Keratinocyte (primary cell): ENCODE measurements around the gene ZBTB24. TPM values are rescaled to one million over a fixed set of nuclear protein-coding genes. Genes with fewer than 3 reads are reported as not detected.

Source experiments
- DNase-seq: peaks from one replicate; pipeline ENCODE4 v3.0.0-alpha.2; 2011; ENCODE audit warnings: low read depth, missing footprints, low spot score
- FAIRE-seq: peaks from 2 replicates; lab custom pipeline; 2011; peaks lifted over from hg19 to GRCh38; lab: Jason Lieb, UNC
- H2AFZ ChIP-seq: 2 replicates; pipeline ENCODE4 v1.6.0; 2012; ENCODE audit warnings: low read length, control low read depth, inconsistent platforms; ENCODE audit not compliant: control insufficient read depth
- H3K27ac ChIP-seq: 2 replicates; pipeline ENCODE4 v1.5.1; 2011; ENCODE audit warnings: low read length; ENCODE audit not compliant: control insufficient read depth, insufficient read depth
- H3K27me3 ChIP-seq: 3 replicates; pipeline ENCODE4 v1.6.0; 2011; ENCODE audit warnings: low read length; ENCODE audit not compliant: control insufficient read depth, insufficient read depth; ENCODE audit errors: extremely low read depth
- H3K36me3 ChIP-seq, 2 experiments: 2 replicates in 1 of 2; 3 replicates in 1 of 2; pipeline ENCODE4 v1.5.1; 2011; ENCODE audit warnings: low read length in 2 of 2, mild to moderate bottlenecking in 1 of 2; ENCODE audit not compliant: control insufficient read depth in 2 of 2, insufficient read depth in 2 of 2; ENCODE audit errors: extremely low read depth in 1 of 2
- H3K4me1 ChIP-seq: 3 replicates; pipeline ENCODE4 v1.5.1; 2011; ENCODE audit warnings: low read length; ENCODE audit not compliant: control insufficient read depth, insufficient read depth; ENCODE audit errors: extremely low read depth
- H3K4me2 ChIP-seq: 3 replicates; pipeline ENCODE4 v1.6.0; 2011; ENCODE audit warnings: low read depth, low read length; ENCODE audit not compliant: control insufficient read depth, insufficient read depth; ENCODE audit errors: extremely low read depth
- H3K4me3 ChIP-seq, 3 experiments: fragments of 200-600 bp in 1 of 3; sonication (generic) in 1 of 3; 2 replicates in 2 of 3; 3 replicates in 1 of 3; pipeline ENCODE4 v1.5.1; 2011 to 2016; ENCODE audit warnings: low read length in 3 of 3, mild to moderate bottlenecking in 3 of 3, control low read depth in 2 of 3, inconsistent platforms in 1 of 3, low read depth in 1 of 3, mixed read lengths in 1 of 3, mixed run types in 1 of 3, moderate library complexity in 1 of 3; ENCODE audit not compliant: control insufficient read depth in 2 of 3, insufficient read depth in 2 of 3; ENCODE audit errors: extremely low read depth in 1 of 3
- H3K79me2 ChIP-seq: 2 replicates; pipeline ENCODE4 v1.6.0; 2012; ENCODE audit warnings: low read length; ENCODE audit not compliant: control insufficient read depth, insufficient read depth
- H3K9ac ChIP-seq: 3 replicates; pipeline ENCODE4 v1.6.0; 2011; ENCODE audit warnings: low read length; ENCODE audit not compliant: control insufficient read depth, insufficient read depth; ENCODE audit errors: extremely low read depth
- H3K9me1 ChIP-seq: 3 replicates; pipeline ENCODE4 v1.6.0; 2011; ENCODE audit warnings: low read length; ENCODE audit not compliant: control insufficient read depth, insufficient read depth; ENCODE audit errors: extremely low read depth
- H3K9me3 ChIP-seq: 2 replicates; pipeline ENCODE4 v1.5.1; 2012; ENCODE audit warnings: low read depth, low read length; ENCODE audit not compliant: control insufficient read depth
- H4K20me1 ChIP-seq: 3 replicates; pipeline ENCODE4 v1.6.0; 2011; ENCODE audit warnings: low read length; ENCODE audit not compliant: control insufficient read depth, insufficient read depth; ENCODE audit errors: extremely low read depth
- EZH2 ChIP-seq: IDR thresholded peaks from one replicate; pipeline ENCODE4 v1.6.1; 2012; ENCODE audit warnings: inconsistent platforms, mild to moderate bottlenecking, low read length, moderate library complexity
- dilution Hi-C: fragments of 300-500 bp; cut with MboI; formaldehyde crosslinking; loops from one replicate; pipeline ENCODE4 v1.7.0; 2020; ENCODE audit warnings: low sequenced_read_pairs; ENCODE audit not compliant: extremely low pct_ligation_motif_present
- polyA plus RNA-seq, 5 experiments: library from polyadenylated mRNA; depleted of rRNA in 3 of 5; stranded (reverse) in 3 of 5; stranded (forward) in 1 of 5; unstranded in 1 of 5; fragments of >200 nt; gene quantifications; 1 replicate in 1 of 5; 2 replicates in 3 of 5; 3 replicates in 1 of 5; pipeline versions ENCODE4 v1.2.1 to v1.2.3, GENCODE V29; 2011 to 2012; ENCODE audit warnings: missing spikeins in 2 of 5, low read depth in 1 of 5, low replicate concordance in 1 of 5
- TF ChIP-seq, protein P1 (sequence below), 3 experiments: IDR thresholded peaks in 1 of 3; conservative IDR thresholded peaks in 1 of 3; optimal IDR thresholded peaks in 1 of 3; 2 replicates in 2 of 3; 3 replicates in 1 of 3; pipeline versions ENCODE3 to v1.5.1; 2011; ENCODE audit warnings: low read length in 3 of 3, mild to moderate bottlenecking in 3 of 3, moderate library complexity in 2 of 3, control low read depth in 1 of 3, inconsistent platforms in 1 of 3; ENCODE audit not compliant: insufficient read depth in 2 of 3; ENCODE audit errors: extremely low read depth in 1 of 3

The ZBTB24 gene
- polyA plus RNA-seq, 1 donor (not counting 4 experiments of a cell fraction or from before 2014, with no cell fraction given): 4.6 TPM

DNA sequence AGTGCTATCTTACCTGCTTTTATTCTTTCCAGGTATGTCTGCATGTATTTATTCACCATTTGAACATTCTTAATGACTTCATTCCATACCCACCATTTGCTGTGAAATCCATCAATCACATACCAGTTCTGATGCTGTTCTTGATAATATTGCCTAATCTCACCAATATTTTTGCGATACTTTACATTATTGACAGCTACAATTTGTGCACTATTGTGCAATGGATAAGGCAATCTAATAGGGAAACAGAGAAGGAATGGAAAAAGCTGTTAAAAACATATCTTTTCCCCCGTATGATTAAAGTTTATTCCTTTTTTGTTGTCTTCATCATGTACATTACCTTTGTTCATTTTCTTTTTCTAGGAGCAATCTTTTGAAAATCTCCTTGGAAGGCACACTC is 23.3 kb upstream of the ZBTB24 start:
- DNase-seq: no peak
- Histone ChIP-seq H3K9me3 (no peaks in the 10 kb centered on the region), H3K9ac (no peak overlapping the region), H3K27ac (no peak overlapping the region), H3K4me1 (peaks cover 5% of the 10 kb centered on the region), H3K79me2 (no peaks in the 10 kb centered on the region), H3K36me3 (no peaks in the 10 kb centered on the region), H2AFZ (no peak overlapping the region), H3K9me1 (no peaks in the 10 kb centered on the region), H3K4me3 (no peak overlapping the region), H3K27me3 (no peaks in the 10 kb centered on the region), H4K20me1 (no peaks in the 10 kb centered on the region), H3K4me2 (no peak overlapping the region)
- FAIRE-seq: no peak
- dilution Hi-C loops: no loop called here
- no peak for TF ChIP-seq EZH2
- TF ChIP-seq, protein P1, sequence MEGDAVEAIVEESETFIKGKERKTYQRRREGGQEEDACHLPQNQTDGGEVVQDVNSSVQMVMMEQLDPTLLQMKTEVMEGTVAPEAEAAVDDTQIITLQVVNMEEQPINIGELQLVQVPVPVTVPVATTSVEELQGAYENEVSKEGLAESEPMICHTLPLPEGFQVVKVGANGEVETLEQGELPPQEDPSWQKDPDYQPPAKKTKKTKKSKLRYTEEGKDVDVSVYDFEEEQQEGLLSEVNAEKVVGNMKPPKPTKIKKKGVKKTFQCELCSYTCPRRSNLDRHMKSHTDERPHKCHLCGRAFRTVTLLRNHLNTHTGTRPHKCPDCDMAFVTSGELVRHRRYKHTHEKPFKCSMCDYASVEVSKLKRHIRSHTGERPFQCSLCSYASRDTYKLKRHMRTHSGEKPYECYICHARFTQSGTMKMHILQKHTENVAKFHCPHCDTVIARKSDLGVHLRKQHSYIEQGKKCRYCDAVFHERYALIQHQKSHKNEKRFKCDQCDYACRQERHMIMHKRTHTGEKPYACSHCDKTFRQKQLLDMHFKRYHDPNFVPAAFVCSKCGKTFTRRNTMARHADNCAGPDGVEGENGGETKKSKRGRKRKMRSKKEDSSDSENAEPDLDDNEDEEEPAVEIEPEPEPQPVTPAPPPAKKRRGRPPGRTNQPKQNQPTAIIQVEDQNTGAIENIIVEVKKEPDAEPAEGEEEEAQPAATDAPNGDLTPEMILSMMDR (optimal IDR thresholded peaks at IDR 0.05 in 1 of 3, IDR thresholded peaks at IDR 0.05 in 1 of 3, conservative IDR thresholded peaks at IDR 0.05 in 1 of 3; ENCODE audit: extremely low read depth in 1 of 3, insufficient read depth in 2 of 3, low read length in 3 of 3): no peak

DNA sequence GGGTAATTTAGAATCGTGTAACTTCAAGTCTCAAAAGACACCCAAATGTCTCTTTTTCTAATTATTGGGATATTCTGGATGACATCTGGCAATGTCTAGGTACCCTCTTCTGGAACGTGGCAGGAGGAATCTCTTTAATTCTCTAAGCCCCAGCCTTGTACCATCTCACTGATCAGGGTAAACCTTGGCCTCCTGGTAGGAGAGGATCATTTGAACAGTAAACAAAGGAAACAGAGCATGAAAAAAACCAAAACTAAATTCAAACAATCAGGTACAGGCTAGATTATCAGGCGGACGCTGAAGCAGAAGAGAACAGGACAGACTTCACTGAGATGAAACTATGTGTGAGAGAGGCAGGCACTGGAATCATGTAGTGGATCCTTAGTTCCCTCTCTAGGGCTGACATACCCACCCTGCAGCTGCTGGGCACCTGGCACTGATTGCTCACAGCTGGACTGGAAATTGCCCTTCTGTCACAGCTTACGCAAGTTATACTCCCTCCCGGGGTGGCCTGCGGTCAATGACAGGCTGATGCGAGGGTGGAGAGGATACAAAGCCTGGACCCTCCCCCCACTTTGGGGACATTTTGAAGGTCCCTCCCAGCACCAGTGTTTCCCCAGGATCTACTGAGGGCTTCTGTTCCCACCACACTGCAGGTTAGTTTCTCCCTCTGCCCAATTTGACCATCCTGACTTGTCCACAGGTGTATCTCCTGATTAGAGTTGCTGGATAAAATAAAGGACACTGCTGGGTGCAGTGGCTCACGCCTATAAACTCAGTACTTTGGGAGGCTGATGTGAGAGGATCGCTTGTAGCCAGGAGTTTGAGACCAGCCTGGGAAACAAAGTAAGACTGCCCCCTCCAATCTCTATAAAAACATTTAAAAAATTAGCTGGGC is 20.6 kb upstream of the ZBTB24 start:
- DNase-seq (no peak), FAIRE-seq (no peak)
- no peak overlapping the region for H2AFZ ChIP-seq
- TF ChIP-seq, protein P1 (optimal IDR thresholded peaks at IDR 0.05 in 1 of 3, IDR thresholded peaks at IDR 0.05 in 1 of 3, conservative IDR thresholded peaks at IDR 0.05 in 1 of 3; ENCODE audit: extremely low read depth in 1 of 3, insufficient read depth in 2 of 3, low read length in 3 of 3): no peak
- TF ChIP-seq EZH2: no peak
- dilution Hi-C loops: no loop called here
- no peaks in the 10 kb centered on the region for H3K36me3 ChIP-seq
- no peaks in the 10 kb centered on the region for H3K9me1 ChIP-seq
- no peaks in the 10 kb centered on the region for H3K27me3 ChIP-seq
- H3K4me1 ChIP-seq: peaks cover 5% of the 10 kb centered on the region
- H3K79me2 ChIP-seq: no peaks in the 10 kb centered on the region
- H3K4me3 ChIP-seq: no peak overlapping the region
- H3K9me3 ChIP-seq: no peaks in the 10 kb centered on the region
- no peak overlapping the region for H3K9ac ChIP-seq
- no peaks in the 10 kb centered on the region for H4K20me1 ChIP-seq
- no peak overlapping the region for H3K27ac ChIP-seq
- H3K4me2 ChIP-seq: no peak overlapping the region
